ENCODE measurements around the gene ERVK3-1. TPM values are rescaled to one million over a fixed set of nuclear protein-coding genes. Genes with fewer than 3 reads are reported as not detected.

The ERVK3-1 gene
- total RNA-seq, 1 experiment from 2014 or later, result 28.1 TPM

DNA sequence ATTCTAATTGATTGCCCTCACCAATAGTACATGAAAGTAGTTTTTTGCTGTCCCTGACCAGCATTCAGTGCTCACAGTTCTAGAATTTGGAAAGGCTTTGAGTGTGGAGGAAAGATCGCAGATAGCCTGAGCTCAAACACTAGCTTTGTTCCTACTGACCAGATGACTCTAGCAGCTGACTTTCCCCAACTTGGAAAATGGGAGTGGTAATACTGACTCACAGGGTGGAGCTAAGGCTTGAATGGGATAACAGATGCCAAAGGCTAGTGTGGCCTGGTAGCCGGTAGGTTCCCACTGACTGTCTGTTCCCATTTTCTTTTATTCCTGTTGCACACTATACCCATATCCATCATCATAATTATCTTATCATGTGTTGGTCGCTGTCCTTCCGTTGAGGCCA lies 25.3 kb downstream of the ERVK3-1 start:
- intact Hi-C loops (cut with micrococcal nuclease), result no loop called here
- ChIA-PET CTCF (no interaction called here), RAD21 (ENCODE audit: low non-redundant PET in 1 of 2, low total read pairs in 2 of 2, uncharacterized antibody in 2 of 2, unreplicated experiment in 2 of 2) (no interaction called here), POLR2A (interaction anchor here (1.0 to 1.3 kb wide), 2 partner anchors 15 to 32 kb away, joined by 3 read pairs; partner anchors contain the start of gene ZNF497)
- DNase-seq (ENCODE audit: low read depth, low spot score), result no peak
- peaks cover 29% of the 10 kb centered on the region for H3K79me2 ChIP-seq (ENCODE audit: insufficient read depth, low read length)
- peaks cover 10 to 24% of the 10 kb centered on the region in 2 experiments for H3K4me1 ChIP-seq (ENCODE audit: control insufficient read depth in 1 of 2, insufficient read depth in 2 of 2, low read length in 2 of 2)
- no peak overlapping the region for H3K4me3 ChIP-seq (replicated peaks in 1 of 2; ENCODE audit: low read depth in 1 of 2, low read length in 2 of 2)
- H3K4me2 ChIP-seq (ENCODE audit: low read length), result no peak overlapping the region
- no peak overlapping the region for H2AFZ ChIP-seq (ENCODE audit: low read depth, low read length, poor library complexity, severe bottlenecking)
- no TSS peak for BruUV-seq (replicated peaks)
- no peaks in the 10 kb centered on the region for H3K27me3 ChIP-seq (ENCODE audit: insufficient read depth, low read length)
- H4K20me1 ChIP-seq (ENCODE audit: insufficient read depth), result no peaks in the 10 kb centered on the region
- no peak for TF ChIP-seq ZNF274 (IDR thresholded peaks at IDR 0.05; ENCODE audit: low read depth, low read length)
- TF ChIP-seq POLR2AphosphoS5 (IDR thresholded peaks at IDR 0.05; ENCODE audit: low read depth, low read length), result no peak
- no peak for TF ChIP-seq TCF7L2 (IDR thresholded peaks at IDR 0.05; ENCODE audit: borderline replicate concordance, extremely low read depth, insufficient read depth, insufficient read length)
- TF ChIP-seq SP1 (IDR thresholded peaks at IDR 0.05; ENCODE audit: low read depth), result no peak
- no peak for TF ChIP-seq POLR2A (IDR thresholded peaks at IDR 0.05; ENCODE audit: borderline replicate concordance, extremely low read depth, insufficient read depth, insufficient read length)
- no peak for TF ChIP-seq RAD21 (IDR thresholded peaks at IDR 0.05; ENCODE audit: low read depth)
- no peak for TF ChIP-seq EZH2 (IDR thresholded peaks at IDR 0.05)
- no peak for TF ChIP-seq YY1 (IDR thresholded peaks at IDR 0.05; ENCODE audit: extremely low read depth, insufficient replicate concordance, low read depth, low read length)
- TF ChIP-seq, protein P1, sequence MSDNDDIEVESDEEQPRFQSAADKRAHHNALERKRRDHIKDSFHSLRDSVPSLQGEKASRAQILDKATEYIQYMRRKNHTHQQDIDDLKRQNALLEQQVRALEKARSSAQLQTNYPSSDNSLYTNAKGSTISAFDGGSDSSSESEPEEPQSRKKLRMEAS (IDR thresholded peaks at IDR 0.05), result no peak
- no peak for TF ChIP-seq CEBPB (IDR thresholded peaks at IDR 0.05; ENCODE audit: low read depth)
- TF ChIP-seq, protein P2, sequence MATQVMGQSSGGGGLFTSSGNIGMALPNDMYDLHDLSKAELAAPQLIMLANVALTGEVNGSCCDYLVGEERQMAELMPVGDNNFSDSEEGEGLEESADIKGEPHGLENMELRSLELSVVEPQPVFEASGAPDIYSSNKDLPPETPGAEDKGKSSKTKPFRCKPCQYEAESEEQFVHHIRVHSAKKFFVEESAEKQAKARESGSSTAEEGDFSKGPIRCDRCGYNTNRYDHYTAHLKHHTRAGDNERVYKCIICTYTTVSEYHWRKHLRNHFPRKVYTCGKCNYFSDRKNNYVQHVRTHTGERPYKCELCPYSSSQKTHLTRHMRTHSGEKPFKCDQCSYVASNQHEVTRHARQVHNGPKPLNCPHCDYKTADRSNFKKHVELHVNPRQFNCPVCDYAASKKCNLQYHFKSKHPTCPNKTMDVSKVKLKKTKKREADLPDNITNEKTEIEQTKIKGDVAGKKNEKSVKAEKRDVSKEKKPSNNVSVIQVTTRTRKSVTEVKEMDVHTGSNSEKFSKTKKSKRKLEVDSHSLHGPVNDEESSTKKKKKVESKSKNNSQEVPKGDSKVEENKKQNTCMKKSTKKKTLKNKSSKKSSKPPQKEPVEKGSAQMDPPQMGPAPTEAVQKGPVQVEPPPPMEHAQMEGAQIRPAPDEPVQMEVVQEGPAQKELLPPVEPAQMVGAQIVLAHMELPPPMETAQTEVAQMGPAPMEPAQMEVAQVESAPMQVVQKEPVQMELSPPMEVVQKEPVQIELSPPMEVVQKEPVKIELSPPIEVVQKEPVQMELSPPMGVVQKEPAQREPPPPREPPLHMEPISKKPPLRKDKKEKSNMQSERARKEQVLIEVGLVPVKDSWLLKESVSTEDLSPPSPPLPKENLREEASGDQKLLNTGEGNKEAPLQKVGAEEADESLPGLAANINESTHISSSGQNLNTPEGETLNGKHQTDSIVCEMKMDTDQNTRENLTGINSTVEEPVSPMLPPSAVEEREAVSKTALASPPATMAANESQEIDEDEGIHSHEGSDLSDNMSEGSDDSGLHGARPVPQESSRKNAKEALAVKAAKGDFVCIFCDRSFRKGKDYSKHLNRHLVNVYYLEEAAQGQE (IDR thresholded peaks at IDR 0.05; ENCODE audit: low read depth), result no peak
- TF ChIP-seq FOSL1 (IDR thresholded peaks at IDR 0.05; ENCODE audit: low read depth), result no peak
- TF ChIP-seq SIN3A (IDR thresholded peaks at IDR 0.05; ENCODE audit: low read depth), result no peak
- TF ChIP-seq, protein P3, sequence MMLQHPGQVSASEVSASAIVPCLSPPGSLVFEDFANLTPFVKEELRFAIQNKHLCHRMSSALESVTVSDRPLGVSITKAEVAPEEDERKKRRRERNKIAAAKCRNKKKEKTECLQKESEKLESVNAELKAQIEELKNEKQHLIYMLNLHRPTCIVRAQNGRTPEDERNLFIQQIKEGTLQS (IDR thresholded peaks at IDR 0.05), result no peak
- TF ChIP-seq, protein P4, sequence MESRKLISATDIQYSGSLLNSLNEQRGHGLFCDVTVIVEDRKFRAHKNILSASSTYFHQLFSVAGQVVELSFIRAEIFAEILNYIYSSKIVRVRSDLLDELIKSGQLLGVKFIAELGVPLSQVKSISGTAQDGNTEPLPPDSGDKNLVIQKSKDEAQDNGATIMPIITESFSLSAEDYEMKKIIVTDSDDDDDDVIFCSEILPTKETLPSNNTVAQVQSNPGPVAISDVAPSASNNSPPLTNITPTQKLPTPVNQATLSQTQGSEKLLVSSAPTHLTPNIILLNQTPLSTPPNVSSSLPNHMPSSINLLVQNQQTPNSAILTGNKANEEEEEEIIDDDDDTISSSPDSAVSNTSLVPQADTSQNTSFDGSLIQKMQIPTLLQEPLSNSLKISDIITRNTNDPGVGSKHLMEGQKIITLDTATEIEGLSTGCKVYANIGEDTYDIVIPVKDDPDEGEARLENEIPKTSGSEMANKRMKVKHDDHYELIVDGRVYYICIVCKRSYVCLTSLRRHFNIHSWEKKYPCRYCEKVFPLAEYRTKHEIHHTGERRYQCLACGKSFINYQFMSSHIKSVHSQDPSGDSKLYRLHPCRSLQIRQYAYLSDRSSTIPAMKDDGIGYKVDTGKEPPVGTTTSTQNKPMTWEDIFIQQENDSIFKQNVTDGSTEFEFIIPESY (IDR thresholded peaks at IDR 0.05; ENCODE audit: extremely low read depth, insufficient replicate concordance, low read length), result no peak
- TF ChIP-seq, protein P5, sequence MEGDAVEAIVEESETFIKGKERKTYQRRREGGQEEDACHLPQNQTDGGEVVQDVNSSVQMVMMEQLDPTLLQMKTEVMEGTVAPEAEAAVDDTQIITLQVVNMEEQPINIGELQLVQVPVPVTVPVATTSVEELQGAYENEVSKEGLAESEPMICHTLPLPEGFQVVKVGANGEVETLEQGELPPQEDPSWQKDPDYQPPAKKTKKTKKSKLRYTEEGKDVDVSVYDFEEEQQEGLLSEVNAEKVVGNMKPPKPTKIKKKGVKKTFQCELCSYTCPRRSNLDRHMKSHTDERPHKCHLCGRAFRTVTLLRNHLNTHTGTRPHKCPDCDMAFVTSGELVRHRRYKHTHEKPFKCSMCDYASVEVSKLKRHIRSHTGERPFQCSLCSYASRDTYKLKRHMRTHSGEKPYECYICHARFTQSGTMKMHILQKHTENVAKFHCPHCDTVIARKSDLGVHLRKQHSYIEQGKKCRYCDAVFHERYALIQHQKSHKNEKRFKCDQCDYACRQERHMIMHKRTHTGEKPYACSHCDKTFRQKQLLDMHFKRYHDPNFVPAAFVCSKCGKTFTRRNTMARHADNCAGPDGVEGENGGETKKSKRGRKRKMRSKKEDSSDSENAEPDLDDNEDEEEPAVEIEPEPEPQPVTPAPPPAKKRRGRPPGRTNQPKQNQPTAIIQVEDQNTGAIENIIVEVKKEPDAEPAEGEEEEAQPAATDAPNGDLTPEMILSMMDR (IDR thresholded peaks at IDR 0.05 in 2 of 3, conservative IDR thresholded peaks at IDR 0.05 in 1 of 3; ENCODE audit: borderline replicate concordance in 1 of 3, insufficient read depth in 1 of 3, low read depth in 2 of 3, low read length in 2 of 3), result no peak
- no peak for TF ChIP-seq EZH2phosphoT487 (IDR thresholded peaks at IDR 0.05; ENCODE audit: borderline replicate concordance)
- TF ChIP-seq EGR1 (IDR thresholded peaks at IDR 0.05; ENCODE audit: low read depth), result no peak
- TF ChIP-seq ELF1 (IDR thresholded peaks at IDR 0.05; ENCODE audit: borderline replicate concordance, low read depth), result no peak
- H3K27ac ChIP-seq (ENCODE audit: low read depth, low read length), result no peak overlapping the region
- H3K9me3 ChIP-seq (ENCODE audit: control insufficient read depth in 1 of 2, insufficient read depth in 1 of 2, low read depth in 1 of 2, low read length in 2 of 2), result no peaks in the 10 kb centered on the region
- no peak overlapping the region for H3K9ac ChIP-seq (ENCODE audit: low read length)
- H3K36me3 ChIP-seq (ENCODE audit: control insufficient read depth in 1 of 2, insufficient read depth in 2 of 2, low read length in 2 of 2), result 0 out of 4 replicates have a peak, but pooled peaks cover 0 to 4% of the 10 kb centered on the region in 2 experiments
- ATAC-seq, result no peak
- H3K9me2 ChIP-seq (ENCODE audit: insufficient read depth), result no peaks in the 10 kb centered on the region

Data from HCT116 (cell line).